K562 (cell line): Measurements from ENCODE around the gene LCA5L. TPM values are rescaled to one million over a fixed set of nuclear protein-coding genes. Genes with fewer than 3 reads are reported as not detected.

ENCODE experiments used
- ATF1 ChIP-seq, 2 experiments: fragments of 450-650 bp in 1 of 2; IDR thresholded peaks; 2 replicates each; pipeline ENCODE4 v1.6.1; 2016; ENCODE audit warnings: missing compliant biosample characterization in 1 of 2, missing genetic modification characterization in 1 of 2
- ATF4 ChIP-seq: fragments of 450-650 bp; formaldehyde crosslinking; IDR thresholded peaks from 2 replicates; pipeline ENCODE4 v1.4.0; 2022; ENCODE audit warnings: mild to moderate bottlenecking, moderate library complexity
- CBFA2T3 ChIP-seq: fragments of 450-650 bp; IDR thresholded peaks from 2 replicates; pipeline ENCODE4 v1.6.1; 2017
- GTF2A2 ChIP-seq: IDR thresholded peaks from 2 replicates; pipeline ENCODE4 v1.6.1; 2016; ENCODE audit warnings: mild to moderate bottlenecking, missing genetic modification characterization, missing compliant biosample characterization
- HSF4 ChIP-seq: fragments of 250-450 bp; sonication (Bioruptor Pico); IDR thresholded peaks from 2 replicates; pipeline ENCODE4 v2.1.2; 2022; ENCODE audit warnings: mild to moderate bottlenecking, moderate library complexity, borderline replicate concordance
- KLF16 ChIP-seq: IDR thresholded peaks from 2 replicates; pipeline ENCODE4 v1.6.1; 2016; ENCODE audit warnings: antibody characterized with exemption
- MCM5 ChIP-seq: fragments of 450-650 bp; IDR thresholded peaks from 2 replicates; pipeline ENCODE4 v1.6.1; 2016; ENCODE audit warnings: low read depth
- MXD1 ChIP-seq: fragments of 250-450 bp; sonication (Bioruptor Pico); IDR thresholded peaks from 2 replicates; pipeline ENCODE4 v1.8.0; 2021; ENCODE audit warnings: borderline replicate concordance, mild to moderate bottlenecking, moderate library complexity; ENCODE audit not compliant: poor library complexity, severe bottlenecking
- NBN ChIP-seq: fragments of 450-650 bp; IDR thresholded peaks from 2 replicates; pipeline ENCODE4 v1.6.1; 2016; ENCODE audit warnings: low read depth, mild to moderate bottlenecking
- NR2C2 ChIP-seq, 2 experiments: fragments of 200-800 bp in 1 of 2; sonication (Bioruptor generic) in 1 of 2; sonication (generic) in 1 of 2; formaldehyde crosslinking in 1 of 2; IDR thresholded peaks; 2 replicates each; pipeline versions ENCODE4 v1.6.1 to v1.8.0; 2016 to 2022; ENCODE audit warnings: mild to moderate bottlenecking in 1 of 2, missing compliant biosample characterization in 1 of 2, missing genetic modification characterization in 1 of 2, missing genetic modification reagents in 1 of 2
- POLR2AphosphoS5 ChIP-seq: IDR thresholded peaks from 2 replicates; pipeline ENCODE4 v1.6.1; 2011; ENCODE audit warnings: mild to moderate bottlenecking, low read depth, low read length, moderate library complexity; ENCODE audit not compliant: control insufficient read depth, insufficient read depth
- SMAD4 ChIP-seq: fragments of 250-450 bp; sonication (Bioruptor Pico); conservative IDR thresholded peaks from 2 replicates; pipeline ENCODE4 v1.8.0; 2021; ENCODE audit warnings: inconsistent platforms, mild to moderate bottlenecking, moderate library complexity
- SRSF1 ChIP-seq: fragments of 200-400 bp; formaldehyde crosslinking; IDR thresholded peaks from 2 replicates; pipeline ENCODE4 v1.6.1; 2017; ENCODE audit warnings: mild to moderate bottlenecking, low read depth, low read length, moderate library complexity
- TAL1 ChIP-seq: fragments of 450-650 bp; IDR thresholded peaks from 2 replicates; pipeline ENCODE4 v1.6.1; 2016; ENCODE audit warnings: mild to moderate bottlenecking
- TEAD1 ChIP-seq, 2 experiments: fragments of 450-650 bp in 1 of 2; sonication (generic) in 1 of 2; formaldehyde crosslinking; IDR thresholded peaks; 2 replicates each; pipeline versions ENCODE4 v1.4.0 to v1.8.0; 2020 to 2022; ENCODE audit warnings: mild to moderate bottlenecking in 2 of 2, missing genetic modification reagents in 1 of 2
- U2AF2 ChIP-seq: fragments of 200-400 bp; formaldehyde crosslinking; optimal IDR thresholded peaks from 2 replicates; pipeline ENCODE3; 2017; ENCODE audit warnings: low read depth, mild to moderate bottlenecking, low read length
- XRCC5 ChIP-seq: fragments of 200-400 bp; formaldehyde crosslinking; IDR thresholded peaks from 2 replicates; pipeline ENCODE4 v1.6.1; 2017; ENCODE audit warnings: low read depth, mild to moderate bottlenecking, low read length
- ZBTB17 ChIP-seq: fragments of 450-650 bp; formaldehyde crosslinking; IDR thresholded peaks from 2 replicates; pipeline ENCODE4 v1.4.0; 2020; ENCODE audit warnings: mild to moderate bottlenecking
- ZC3H11A ChIP-seq: IDR thresholded peaks from 2 replicates; pipeline ENCODE4 v1.6.1; 2012; ENCODE audit warnings: low read depth, low read length, improper control_type of control experiment
- ZKSCAN8 ChIP-seq: fragments of 200-800 bp; sonication (Bioruptor generic); IDR thresholded peaks from 2 replicates; pipeline ENCODE4 v1.6.1; 2016; ENCODE audit warnings: missing genetic modification characterization, missing compliant biosample characterization
- ZNF175 ChIP-seq: fragments of 200-800 bp; sonication (Bioruptor generic); IDR thresholded peaks from 2 replicates; pipeline ENCODE4 v1.6.1; 2016; ENCODE audit warnings: low read depth, mild to moderate bottlenecking, missing genetic modification characterization, missing compliant biosample characterization
- ZNF311 ChIP-seq: fragments of 250-450 bp; sonication (Bioruptor Pico); IDR thresholded peaks from 2 replicates; pipeline ENCODE4 v1.4.0; 2020; ENCODE audit warnings: mild to moderate bottlenecking, moderate library complexity
- polyA plus RNA-seq, 8 experiments: library from polyadenylated mRNA; depleted of rRNA in 4 of 8; stranded (reverse) in 5 of 8; unstranded in 3 of 8; fragments of >200 nt; fragmentation: Nextera tagmentation in 2 of 8; fragmentation: Illumina TruSeq in 1 of 8; extraction: Ambion mirVana in 2 of 8; extraction: Trizol in 1 of 8; gene quantifications; 2 replicates each; pipeline versions ENCODE4 v1.2.1 to v1.2.3, GENCODE V29; 2011 to 2014; ENCODE audit warnings: inconsistent platforms in 1 of 8, missing spikeins in 1 of 8
- total RNA-seq, 7 experiments: library from RNA; depleted of rRNA in 6 of 7; stranded (reverse); fragments of >200 nt in 6 of 7; fragmentation: Illumina TruSeq in 2 of 7; extraction: Trizol in 2 of 7; gene quantifications; 2 replicates each; pipeline versions ENCODE4 v1.2.1 to v1.2.3, GENCODE V29; 2011 to 2021; ENCODE audit warnings: low replicate concordance in 1 of 7
- TF ChIP-seq, protein P1 (sequence below): sonication (generic); formaldehyde crosslinking; IDR thresholded peaks from 2 replicates; pipeline ENCODE4 v1.8.1; 2023; ENCODE audit warnings: mild to moderate bottlenecking, missing genetic modification reagents
- TF ChIP-seq, protein P2 (sequence below): fragments of 450-650 bp; formaldehyde crosslinking; IDR thresholded peaks from 2 replicates; pipeline ENCODE4 v1.4.0; 2022; ENCODE audit warnings: missing genetic modification characterization

The LCA5L gene
- total and polyA plus RNA-seq, 9 of the 15 experiments (the other 6 are each of a cell fraction or from before 2014, with no cell fraction given), result 1.8 to 4.9 (median 3.8) TPM

GRCh38 chr21:39363607-39364555, 81.7 kb downstream of the LCA5L start (continued):
- peak; percentile 59; the same call in 1 of the 2 replicates for TF ChIP-seq ZKSCAN8 (CRISPR knock-in tag)
- 0 out of 2 replicates have a peak, but pooled peaks have one; percentile 54 for TF ChIP-seq SMAD4 (CRISPR knock-in tag)
- peak; percentile 42; the same call in 1 of the 2 replicates for TF ChIP-seq ATF4 (CRISPR knock-in tag)
- TF ChIP-seq MXD1, result no peak
- TF ChIP-seq U2AF2, result no peak
- TF ChIP-seq NR2C2 (CRISPR knock-in tag; IDR thresholded peaks at IDR 0.05), result no peak
- TF ChIP-seq NR2C2 (tag; IDR thresholded peaks at IDR 0.05), result peak; percentile 16; the same call in 1 of the 2 replicates
- TF ChIP-seq ZC3H11A, result no peak
- TF ChIP-seq XRCC5, result no peak
- TF ChIP-seq MCM5, result no peak
- TF ChIP-seq CBFA2T3, result no peak; the same call in 1 of the 2 replicates
- TF ChIP-seq KLF16, result no peak
- TF ChIP-seq ZNF175 (CRISPR knock-in tag), result peak; percentile 88
- TF ChIP-seq TEAD1 (CRISPR knock-in tag; IDR thresholded peaks at IDR 0.05), result 0 out of 4 replicates have a peak, but pooled peaks of 1 of the 2 experiments have one; percentile 25
- TF ChIP-seq, protein P1, sequence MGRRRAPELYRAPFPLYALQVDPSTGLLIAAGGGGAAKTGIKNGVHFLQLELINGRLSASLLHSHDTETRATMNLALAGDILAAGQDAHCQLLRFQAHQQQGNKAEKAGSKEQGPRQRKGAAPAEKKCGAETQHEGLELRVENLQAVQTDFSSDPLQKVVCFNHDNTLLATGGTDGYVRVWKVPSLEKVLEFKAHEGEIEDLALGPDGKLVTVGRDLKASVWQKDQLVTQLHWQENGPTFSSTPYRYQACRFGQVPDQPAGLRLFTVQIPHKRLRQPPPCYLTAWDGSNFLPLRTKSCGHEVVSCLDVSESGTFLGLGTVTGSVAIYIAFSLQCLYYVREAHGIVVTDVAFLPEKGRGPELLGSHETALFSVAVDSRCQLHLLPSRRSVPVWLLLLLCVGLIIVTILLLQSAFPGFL (CRISPR knock-in tag), result no peak
- no peak for TF ChIP-seq SRSF1
- TF ChIP-seq, protein P2, sequence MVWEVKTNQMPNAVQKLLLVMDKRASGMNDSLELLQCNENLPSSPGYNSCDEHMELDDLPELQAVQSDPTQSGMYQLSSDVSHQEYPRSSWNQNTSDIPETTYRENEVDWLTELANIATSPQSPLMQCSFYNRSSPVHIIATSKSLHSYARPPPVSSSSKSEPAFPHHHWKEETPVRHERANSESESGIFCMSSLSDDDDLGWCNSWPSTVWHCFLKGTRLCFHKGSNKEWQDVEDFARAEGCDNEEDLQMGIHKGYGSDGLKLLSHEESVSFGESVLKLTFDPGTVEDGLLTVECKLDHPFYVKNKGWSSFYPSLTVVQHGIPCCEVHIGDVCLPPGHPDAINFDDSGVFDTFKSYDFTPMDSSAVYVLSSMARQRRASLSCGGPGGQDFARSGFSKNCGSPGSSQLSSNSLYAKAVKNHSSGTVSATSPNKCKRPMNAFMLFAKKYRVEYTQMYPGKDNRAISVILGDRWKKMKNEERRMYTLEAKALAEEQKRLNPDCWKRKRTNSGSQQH (CRISPR knock-in tag), result no peak
- no peak for TF ChIP-seq ATF1 (CRISPR knock-in tag; IDR thresholded peaks at IDR 0.05)
- no peak for TF ChIP-seq ATF1 (tag; IDR thresholded peaks at IDR 0.05)
- TF ChIP-seq ZNF311 (CRISPR knock-in tag), result 0 out of 2 replicates have a peak, but pooled peaks have one; percentile 16
- TF ChIP-seq HSF4 (CRISPR knock-in tag), result no peak
- no peak for TF ChIP-seq TAL1
- TF ChIP-seq NBN, result no peak
- no peak for TF ChIP-seq POLR2AphosphoS5
- TF ChIP-seq GTF2A2 (tag), result no peak
- 0 out of 2 replicates have a peak, but pooled peaks have one; percentile 30 for TF ChIP-seq ZBTB17 (CRISPR knock-in tag)
